ENCODE measurements around the gene SYCP3. TPM values are rescaled to one million over a fixed set of nuclear protein-coding genes. Genes with fewer than 3 reads are reported as not detected.

Gene SYCP3
- total and polyA plus RNA-seq, 2 of the 8 experiments (the other 6 are each of a cell fraction or from before 2014, with no cell fraction given), result 0.02 to 0.07 TPM

DNA sequence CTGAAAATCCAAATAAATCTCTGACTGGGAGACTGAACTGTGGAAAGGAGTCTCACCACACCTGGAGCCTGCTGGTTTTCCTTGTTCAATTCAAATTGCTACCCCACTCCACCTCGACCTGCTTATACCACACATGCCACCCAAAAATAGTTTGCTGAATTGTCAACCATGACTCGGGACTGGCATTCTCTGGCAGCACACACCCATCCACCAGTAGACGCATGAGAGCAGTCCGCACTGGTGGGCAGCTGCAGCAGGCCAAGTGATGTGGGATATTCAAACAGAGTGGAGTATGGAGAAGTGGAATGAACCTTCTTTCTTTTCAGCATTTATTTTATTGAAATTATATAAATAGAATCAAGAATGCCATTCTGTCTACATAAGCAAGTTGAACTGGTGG is 38.7 kb upstream of the SYCP3 start (continued):
- TF ChIP-seq, protein P1, sequence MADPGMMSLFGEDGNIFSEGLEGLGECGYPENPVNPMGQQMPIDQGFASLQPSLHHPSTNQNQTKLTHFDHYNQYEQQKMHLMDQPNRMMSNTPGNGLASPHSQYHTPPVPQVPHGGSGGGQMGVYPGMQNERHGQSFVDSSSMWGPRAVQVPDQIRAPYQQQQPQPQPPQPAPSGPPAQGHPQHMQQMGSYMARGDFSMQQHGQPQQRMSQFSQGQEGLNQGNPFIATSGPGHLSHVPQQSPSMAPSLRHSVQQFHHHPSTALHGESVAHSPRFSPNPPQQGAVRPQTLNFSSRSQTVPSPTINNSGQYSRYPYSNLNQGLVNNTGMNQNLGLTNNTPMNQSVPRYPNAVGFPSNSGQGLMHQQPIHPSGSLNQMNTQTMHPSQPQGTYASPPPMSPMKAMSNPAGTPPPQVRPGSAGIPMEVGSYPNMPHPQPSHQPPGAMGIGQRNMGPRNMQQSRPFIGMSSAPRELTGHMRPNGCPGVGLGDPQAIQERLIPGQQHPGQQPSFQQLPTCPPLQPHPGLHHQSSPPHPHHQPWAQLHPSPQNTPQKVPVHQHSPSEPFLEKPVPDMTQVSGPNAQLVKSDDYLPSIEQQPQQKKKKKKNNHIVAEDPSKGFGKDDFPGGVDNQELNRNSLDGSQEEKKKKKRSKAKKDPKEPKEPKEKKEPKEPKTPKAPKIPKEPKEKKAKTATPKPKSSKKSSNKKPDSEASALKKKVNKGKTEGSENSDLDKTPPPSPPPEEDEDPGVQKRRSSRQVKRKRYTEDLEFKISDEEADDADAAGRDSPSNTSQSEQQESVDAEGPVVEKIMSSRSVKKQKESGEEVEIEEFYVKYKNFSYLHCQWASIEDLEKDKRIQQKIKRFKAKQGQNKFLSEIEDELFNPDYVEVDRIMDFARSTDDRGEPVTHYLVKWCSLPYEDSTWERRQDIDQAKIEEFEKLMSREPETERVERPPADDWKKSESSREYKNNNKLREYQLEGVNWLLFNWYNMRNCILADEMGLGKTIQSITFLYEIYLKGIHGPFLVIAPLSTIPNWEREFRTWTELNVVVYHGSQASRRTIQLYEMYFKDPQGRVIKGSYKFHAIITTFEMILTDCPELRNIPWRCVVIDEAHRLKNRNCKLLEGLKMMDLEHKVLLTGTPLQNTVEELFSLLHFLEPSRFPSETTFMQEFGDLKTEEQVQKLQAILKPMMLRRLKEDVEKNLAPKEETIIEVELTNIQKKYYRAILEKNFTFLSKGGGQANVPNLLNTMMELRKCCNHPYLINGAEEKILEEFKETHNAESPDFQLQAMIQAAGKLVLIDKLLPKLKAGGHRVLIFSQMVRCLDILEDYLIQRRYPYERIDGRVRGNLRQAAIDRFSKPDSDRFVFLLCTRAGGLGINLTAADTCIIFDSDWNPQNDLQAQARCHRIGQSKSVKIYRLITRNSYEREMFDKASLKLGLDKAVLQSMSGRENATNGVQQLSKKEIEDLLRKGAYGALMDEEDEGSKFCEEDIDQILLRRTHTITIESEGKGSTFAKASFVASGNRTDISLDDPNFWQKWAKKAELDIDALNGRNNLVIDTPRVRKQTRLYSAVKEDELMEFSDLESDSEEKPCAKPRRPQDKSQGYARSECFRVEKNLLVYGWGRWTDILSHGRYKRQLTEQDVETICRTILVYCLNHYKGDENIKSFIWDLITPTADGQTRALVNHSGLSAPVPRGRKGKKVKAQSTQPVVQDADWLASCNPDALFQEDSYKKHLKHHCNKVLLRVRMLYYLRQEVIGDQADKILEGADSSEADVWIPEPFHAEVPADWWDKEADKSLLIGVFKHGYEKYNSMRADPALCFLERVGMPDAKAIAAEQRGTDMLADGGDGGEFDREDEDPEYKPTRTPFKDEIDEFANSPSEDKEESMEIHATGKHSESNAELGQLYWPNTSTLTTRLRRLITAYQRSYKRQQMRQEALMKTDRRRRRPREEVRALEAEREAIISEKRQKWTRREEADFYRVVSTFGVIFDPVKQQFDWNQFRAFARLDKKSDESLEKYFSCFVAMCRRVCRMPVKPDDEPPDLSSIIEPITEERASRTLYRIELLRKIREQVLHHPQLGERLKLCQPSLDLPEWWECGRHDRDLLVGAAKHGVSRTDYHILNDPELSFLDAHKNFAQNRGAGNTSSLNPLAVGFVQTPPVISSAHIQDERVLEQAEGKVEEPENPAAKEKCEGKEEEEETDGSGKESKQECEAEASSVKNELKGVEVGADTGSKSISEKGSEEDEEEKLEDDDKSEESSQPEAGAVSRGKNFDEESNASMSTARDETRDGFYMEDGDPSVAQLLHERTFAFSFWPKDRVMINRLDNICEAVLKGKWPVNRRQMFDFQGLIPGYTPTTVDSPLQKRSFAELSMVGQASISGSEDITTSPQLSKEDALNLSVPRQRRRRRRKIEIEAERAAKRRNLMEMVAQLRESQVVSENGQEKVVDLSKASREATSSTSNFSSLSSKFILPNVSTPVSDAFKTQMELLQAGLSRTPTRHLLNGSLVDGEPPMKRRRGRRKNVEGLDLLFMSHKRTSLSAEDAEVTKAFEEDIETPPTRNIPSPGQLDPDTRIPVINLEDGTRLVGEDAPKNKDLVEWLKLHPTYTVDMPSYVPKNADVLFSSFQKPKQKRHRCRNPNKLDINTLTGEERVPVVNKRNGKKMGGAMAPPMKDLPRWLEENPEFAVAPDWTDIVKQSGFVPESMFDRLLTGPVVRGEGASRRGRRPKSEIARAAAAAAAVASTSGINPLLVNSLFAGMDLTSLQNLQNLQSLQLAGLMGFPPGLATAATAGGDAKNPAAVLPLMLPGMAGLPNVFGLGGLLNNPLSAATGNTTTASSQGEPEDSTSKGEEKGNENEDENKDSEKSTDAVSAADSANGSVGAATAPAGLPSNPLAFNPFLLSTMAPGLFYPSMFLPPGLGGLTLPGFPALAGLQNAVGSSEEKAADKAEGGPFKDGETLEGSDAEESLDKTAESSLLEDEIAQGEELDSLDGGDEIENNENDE (IDR thresholded peaks at IDR 0.05; ENCODE audit: insufficient replicate concordance, low read length), result no peak
- TF ChIP-seq RNF2 (IDR thresholded peaks at IDR 0.05; ENCODE audit: borderline replicate concordance, low read depth, low read length, missing control alignments, poor library complexity, severe bottlenecking) (no peak), KDM5A (IDR thresholded peaks at IDR 0.05; ENCODE audit: low read length) (no peak), SAP30 (IDR thresholded peaks at IDR 0.05; ENCODE audit: insufficient read depth, insufficient replicate concordance, low read length) (no peak), SP4 (IDR thresholded peaks at IDR 0.05; ENCODE audit: low read length) (no peak), RBBP5 (IDR thresholded peaks at IDR 0.05; ENCODE audit: borderline replicate concordance, low read depth, low read length) (no peak), SP2 (IDR thresholded peaks at IDR 0.05; ENCODE audit: low read length) (no peak), POU5F1 (IDR thresholded peaks at IDR 0.05; ENCODE audit: low read depth, low read length) (no peak), FOSL1 (IDR thresholded peaks at IDR 0.05; ENCODE audit: insufficient read depth, low read depth, low read length) (no peak)
- TF ChIP-seq, protein P2, sequence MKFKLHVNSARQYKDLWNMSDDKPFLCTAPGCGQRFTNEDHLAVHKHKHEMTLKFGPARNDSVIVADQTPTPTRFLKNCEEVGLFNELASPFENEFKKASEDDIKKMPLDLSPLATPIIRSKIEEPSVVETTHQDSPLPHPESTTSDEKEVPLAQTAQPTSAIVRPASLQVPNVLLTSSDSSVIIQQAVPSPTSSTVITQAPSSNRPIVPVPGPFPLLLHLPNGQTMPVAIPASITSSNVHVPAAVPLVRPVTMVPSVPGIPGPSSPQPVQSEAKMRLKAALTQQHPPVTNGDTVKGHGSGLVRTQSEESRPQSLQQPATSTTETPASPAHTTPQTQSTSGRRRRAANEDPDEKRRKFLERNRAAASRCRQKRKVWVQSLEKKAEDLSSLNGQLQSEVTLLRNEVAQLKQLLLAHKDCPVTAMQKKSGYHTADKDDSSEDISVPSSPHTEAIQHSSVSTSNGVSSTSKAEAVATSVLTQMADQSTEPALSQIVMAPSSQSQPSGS (IDR thresholded peaks at IDR 0.05; ENCODE audit: low read length), result no peak

All from H1 (cell line).